CD4-positive, CD25-positive, alpha-beta regulatory T cell (primary cell): Measurements from ENCODE around the gene FAM168A. TPM values are rescaled to one million over a fixed set of nuclear protein-coding genes. Genes with fewer than 3 reads are reported as not detected.

Experiments
- ATAC-seq, 2 donors: fragments of 150-1000 bp; cut with Tn5 transposase; one replicate each; pipeline ENCODE4 v1.10.0; 2021; ENCODE audit warnings: low read depth in 2 of 2, moderate number of reproducible peaks in 2 of 2, moderate library complexity in 1 of 2
- DNase-seq, 3 donors: peaks; one replicate each; pipeline versions ENCODE4 v3.0.0 to v3.0.0-alpha.2; 2012 to 2022; ENCODE audit warnings: mixed read lengths in 1 of 3
- H3K27ac ChIP-seq: one replicate; pipeline ENCODE4 v1.7.0; 2013; ENCODE audit warnings: mild to moderate bottlenecking, low read length; ENCODE audit not compliant: insufficient read depth, poor library complexity, severe bottlenecking
- H3K27me3 ChIP-seq: one replicate; pipeline ENCODE4 v1.7.0; 2013; ENCODE audit warnings: low read length; ENCODE audit not compliant: control insufficient read depth, insufficient read depth
- H3K36me3 ChIP-seq: one replicate; pipeline ENCODE4 v1.7.0; 2013; ENCODE audit warnings: mild to moderate bottlenecking, low read length, moderate library complexity; ENCODE audit not compliant: control insufficient read depth, insufficient read depth
- H3K4me1 ChIP-seq: 2 replicates; pipeline ENCODE4 v1.7.0; 2013; ENCODE audit warnings: mild to moderate bottlenecking, low read length; ENCODE audit not compliant: insufficient read depth, control insufficient read depth, poor library complexity, severe bottlenecking
- H3K4me3 ChIP-seq: one replicate; pipeline ENCODE4 v1.7.0; 2013; ENCODE audit warnings: low read depth, mild to moderate bottlenecking, low read length, moderate library complexity
- H3K9me3 ChIP-seq, 2 experiments: 1 replicate in 1 of 2; 2 replicates in 1 of 2; pipeline ENCODE4 v1.7.0; 2013; ENCODE audit warnings: low read length in 2 of 2, mild to moderate bottlenecking in 1 of 2, moderate library complexity in 1 of 2; ENCODE audit not compliant: control insufficient read depth in 2 of 2
- H3K27ac Mint-ChIP-seq, 3 donors: one replicate each; pipeline ENCODE4 v1.8.0; 2020 to 2022; ENCODE audit warnings: mild to moderate bottlenecking in 3 of 3, mixed read lengths in 3 of 3, moderate library complexity in 2 of 3
- H3K27me3 Mint-ChIP-seq: one replicate; pipeline ENCODE4 v1.8.0; 2022; ENCODE audit warnings: mild to moderate bottlenecking, mixed read lengths
- H3K36me3 Mint-ChIP-seq: one replicate; pipeline ENCODE4 v1.8.0; 2020; ENCODE audit warnings: mixed read lengths
- H3K4me1 Mint-ChIP-seq, 4 donors: one replicate each; pipeline ENCODE4 v1.8.0; 2020 to 2022; ENCODE audit warnings: mixed read lengths in 4 of 4, mild to moderate bottlenecking in 1 of 4
- H3K4me3 Mint-ChIP-seq, 4 donors: one replicate each; pipeline ENCODE4 v1.8.0; 2020 to 2022; ENCODE audit warnings: mild to moderate bottlenecking in 4 of 4, mixed read lengths in 4 of 4, moderate library complexity in 3 of 4
- H3K9me3 Mint-ChIP-seq, 7 donors: one replicate each; pipeline ENCODE4 v1.8.0; 2020 to 2022; ENCODE audit warnings: mixed read lengths in 7 of 7, mild to moderate bottlenecking in 3 of 7, moderate library complexity in 2 of 7
- polyA plus RNA-seq, 4 donors: library from polyadenylated mRNA; unstranded; fragments of 300-500 nt; fragmentation: Illumina TruSeq; gene quantifications; one replicate each; pipeline ENCODE4 v1.2.3, GENCODE V29; 2021
- total RNA-seq: library from RNA; stranded (reverse); gene quantifications from one replicate; pipeline ENCODE4 v1.2.3, GENCODE V29; 2022

Gene FAM168A
- total and polyA plus RNA-seq, 5 donors from 2014 or later = 1.5 to 21.3 (median 3.0) TPM

- H3K4me3 ChIP-seq = no peak overlapping the region
- no peaks in the 10 kb centered on the region for H3K36me3 Mint-ChIP-seq
- peak overlapping the region in 1 of 3 donors; percentile 78 for H3K27ac Mint-ChIP-seq
- ATAC-seq (no peak), DNase-seq (no peak)
- peaks cover 3% of the 10 kb centered on the region for H3K27me3 ChIP-seq
- H3K4me1 ChIP-seq = no peaks in the 10 kb centered on the region
- H3K36me3 ChIP-seq = no peaks in the 10 kb centered on the region
- no peak overlapping the region for H3K27ac ChIP-seq
- H3K27me3 Mint-ChIP-seq = peaks cover 5% of the 10 kb centered on the region
- no peak overlapping the region for H3K4me3 Mint-ChIP-seq
- peaks cover 0 to 21% (median 7%) of the 10 kb centered on the region in 4 donors for H3K4me1 Mint-ChIP-seq
- no peaks in the 10 kb centered on the region for H3K9me3 ChIP-seq
- peaks cover 0 to 4% (median 0%) of the 10 kb centered on the region in 7 donors for H3K9me3 Mint-ChIP-seq
These were observed 38.3 kb upstream of the FAM168A start for GRCh38 chr11:73636249-73636648.

- peaks cover 2% of the 10 kb centered on the region for H3K27me3 ChIP-seq
- Mint-ChIP-seq H3K27ac (no peak overlapping the region), H3K4me1 (peaks cover 0 to 20% (median 7%) of the 10 kb centered on the region in 4 donors), H3K36me3 (no peaks in the 10 kb centered on the region), H3K27me3 (peaks cover 4% of the 10 kb centered on the region), H3K9me3 (peaks cover 0 to 4% (median 1%) of the 10 kb centered on the region in 7 donors), H3K4me3 (no peak overlapping the region)
- H3K36me3 ChIP-seq = no peaks in the 10 kb centered on the region
- no peak overlapping the region for H3K4me3 ChIP-seq
- ATAC-seq = no peak
- H3K4me1 ChIP-seq = no peaks in the 10 kb centered on the region
- H3K9me3 ChIP-seq = no peaks in the 10 kb centered on the region
- no peak overlapping the region for H3K27ac ChIP-seq
- no peak for DNase-seq
These were observed 37.8 kb upstream of the FAM168A start for GRCh38 chr11:73635721-73636120.

GRCh38 chr11:73633999-73634398, 36.1 kb upstream of the FAM168A start:
- peak in 1 of 2 donors; percentile 63 for ATAC-seq
- H3K27ac Mint-ChIP-seq = peak overlapping the region in 2 of 3 donors; percentile 20 to 82

GRCh38 chr11:73632996-73633395, 35.1 kb upstream of the FAM168A start:
- peaks cover 0 to 12% (median 2%) of the 10 kb centered on the region in 4 donors for H3K4me1 Mint-ChIP-seq
- Histone ChIP-seq H3K36me3 (no peaks in the 10 kb centered on the region), H3K27me3 (no peaks in the 10 kb centered on the region), H3K4me3 (no peak overlapping the region), H3K4me1 (no peaks in the 10 kb centered on the region), H3K27ac (no peak overlapping the region), H3K9me3 (no peaks in the 10 kb centered on the region)
- H3K36me3 Mint-ChIP-seq = no peaks in the 10 kb centered on the region
- peaks cover 6% of the 10 kb centered on the region for H3K27me3 Mint-ChIP-seq
- H3K4me3 Mint-ChIP-seq = no peak overlapping the region
- ATAC-seq (no peak), DNase-seq (no peak)
- H3K9me3 Mint-ChIP-seq = peaks cover 0 to 7% (median 1%) of the 10 kb centered on the region in 7 donors
- H3K27ac Mint-ChIP-seq = no peak overlapping the region

More at GRCh38 chr11:73633999-73634398, 36.1 kb upstream of the FAM168A start:
- Histone ChIP-seq H3K4me3 (no peak overlapping the region), H3K9me3 (no peaks in the 10 kb centered on the region), H3K27ac (no peak overlapping the region), H3K4me1 (no peaks in the 10 kb centered on the region), H3K27me3 (no peaks in the 10 kb centered on the region), H3K36me3 (no peaks in the 10 kb centered on the region)
- Mint-ChIP-seq H3K4me1 (peaks cover 0 to 12% (median 2%) of the 10 kb centered on the region in 4 donors), H3K36me3 (no peaks in the 10 kb centered on the region), H3K9me3 (peaks cover 0 to 7% (median 1%) of the 10 kb centered on the region in 7 donors), H3K27me3 (peaks cover 4% of the 10 kb centered on the region), H3K4me3 (peak overlapping the region in 1 of 4 donors; percentile 16)
- DNase-seq = peak in 1 of 3 donors; percentile 32

DNA sequence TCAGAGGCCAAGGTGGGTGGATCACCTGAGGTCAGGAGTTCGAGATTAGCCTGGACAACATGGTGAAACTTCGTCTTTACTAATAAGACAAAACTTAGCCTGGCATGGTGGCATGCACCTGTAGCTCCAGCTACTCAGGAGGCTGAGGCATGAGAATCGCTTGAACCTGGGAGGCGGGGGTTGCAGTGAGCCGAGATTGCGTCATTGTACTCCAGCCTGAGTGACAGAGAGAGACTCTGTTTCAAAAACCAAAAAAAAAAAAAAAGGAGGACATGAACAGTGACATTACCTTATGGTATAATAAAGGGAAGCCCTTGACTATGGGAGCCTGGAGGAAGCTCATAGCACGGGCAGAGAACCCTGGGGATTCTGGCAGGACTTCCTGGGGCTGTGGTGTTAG, 32.0 kb upstream of the FAM168A start:
- no peak for ATAC-seq
- Mint-ChIP-seq H3K27me3 (peaks cover 12% of the 10 kb centered on the region), H3K4me1 (peaks cover 0 to 15% (median 3%) of the 10 kb centered on the region in 4 donors), H3K36me3 (no peaks in the 10 kb centered on the region), H3K9me3 (peaks cover 0 to 5% (median 1%) of the 10 kb centered on the region in 7 donors), H3K4me3 (no peak overlapping the region), H3K27ac (no peak overlapping the region)
- Histone ChIP-seq H3K27ac (no peak overlapping the region), H3K36me3 (no peaks in the 10 kb centered on the region), H3K9me3 (no peaks in the 10 kb centered on the region), H3K4me3 (no peak overlapping the region), H3K27me3 (no peaks in the 10 kb centered on the region), H3K4me1 (no peaks in the 10 kb centered on the region)
- no peak for DNase-seq

GRCh38 chr11:73625696-73626318, 27.9 kb upstream of the FAM168A start:
- Mint-ChIP-seq H3K27me3 (peaks cover 33% of the 10 kb centered on the region), H3K9me3 (peaks cover 0 to 2% (median 0%) of the 10 kb centered on the region in 7 donors), H3K27ac (no peak overlapping the region), H3K36me3 (no peaks in the 10 kb centered on the region), H3K4me3 (no peak overlapping the region), H3K4me1 (peaks cover 0 to 3% (median 1%) of the 10 kb centered on the region in 4 donors)
- peak; percentile 56 to 73 (median 67) for DNase-seq
- ATAC-seq = peak; percentile 66 to 72
- Histone ChIP-seq H3K36me3 (no peaks in the 10 kb centered on the region), H3K9me3 (no peaks in the 10 kb centered on the region), H3K27ac (no peak overlapping the region), H3K4me3 (no peak overlapping the region), H3K27me3 (peaks cover 4% of the 10 kb centered on the region), H3K4me1 (no peaks in the 10 kb centered on the region)

DNA sequence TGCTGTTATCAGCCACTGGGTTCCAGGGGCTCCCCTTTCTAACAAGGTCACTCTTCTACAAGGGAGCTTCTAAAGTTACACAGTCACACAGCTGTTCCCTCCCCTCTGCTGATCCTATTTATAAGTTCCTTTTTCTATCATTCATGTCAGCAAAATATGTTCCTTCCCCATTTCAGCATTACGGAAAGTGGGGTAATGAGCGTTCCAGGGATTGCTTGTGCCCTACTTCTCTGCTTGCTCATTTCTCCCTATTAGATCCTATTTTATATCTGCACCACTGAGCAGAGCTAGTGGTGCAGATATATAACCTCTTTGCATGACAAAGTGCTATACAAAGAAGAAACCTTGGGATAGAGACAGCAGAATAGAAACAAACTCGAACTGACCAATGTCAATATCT, 25.8 kb upstream of the FAM168A start:
- no peak overlapping the region for H3K4me3 ChIP-seq

More for the DNA sequence above, 25.8 kb upstream of the FAM168A start:
- Mint-ChIP-seq H3K4me3 (no peak overlapping the region), H3K9me3 (no peaks in the 10 kb centered on the region), H3K4me1 (peaks cover 0 to 3% (median 1%) of the 10 kb centered on the region in 4 donors), H3K36me3 (no peaks in the 10 kb centered on the region), H3K27ac (peak overlapping the region in 1 of 3 donors; percentile 88), H3K27me3 (peaks cover 33% of the 10 kb centered on the region)
- Histone ChIP-seq H3K9me3 (no peaks in the 10 kb centered on the region), H3K27me3 (peaks cover 4% of the 10 kb centered on the region), H3K27ac (no peak overlapping the region), H3K4me1 (no peaks in the 10 kb centered on the region), H3K36me3 (no peaks in the 10 kb centered on the region)
- ATAC-seq = no peak
- no peak for DNase-seq
